GM12872 (cell line): ENCODE results near the gene ING5.

Source experiments
- TF ChIP-seq, protein P1 (sequence below): IDR thresholded peaks from 3 replicates; pipeline ENCODE4 v1.5.1; 2011; ENCODE audit warnings: low read depth, mild to moderate bottlenecking, low read length, moderate library complexity; ENCODE audit not compliant: insufficient read depth

ING5 gene

DNA sequence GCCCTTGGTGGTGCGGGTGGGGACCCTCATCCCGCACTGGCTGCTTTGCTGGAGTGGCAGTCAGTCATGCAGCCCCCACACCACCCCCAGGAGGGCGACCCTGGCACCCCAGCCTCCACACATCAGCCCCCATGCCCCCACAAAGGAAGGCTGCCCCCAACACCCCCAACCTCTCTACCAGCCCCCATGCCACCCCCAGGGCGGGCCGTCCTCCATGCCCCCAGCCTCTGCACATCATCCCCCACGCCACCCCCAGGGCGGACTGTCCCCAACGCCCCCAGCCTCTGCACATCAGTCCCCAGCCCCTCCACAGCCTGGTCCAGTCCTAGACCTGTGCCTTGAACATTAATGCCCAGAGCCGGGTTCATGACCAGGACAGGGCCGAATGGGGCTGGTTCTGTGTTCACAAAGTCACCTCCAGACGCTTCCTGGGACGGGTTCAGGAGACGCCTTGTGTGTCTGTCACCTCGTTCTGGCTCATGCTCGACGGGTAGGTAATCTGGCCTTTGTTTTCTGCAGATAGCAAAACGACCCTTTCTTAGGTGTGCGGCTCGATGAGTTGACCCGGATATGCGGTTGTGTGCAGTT is 50.9 kb downstream of the ING5 start:
- TF ChIP-seq, protein P1, sequence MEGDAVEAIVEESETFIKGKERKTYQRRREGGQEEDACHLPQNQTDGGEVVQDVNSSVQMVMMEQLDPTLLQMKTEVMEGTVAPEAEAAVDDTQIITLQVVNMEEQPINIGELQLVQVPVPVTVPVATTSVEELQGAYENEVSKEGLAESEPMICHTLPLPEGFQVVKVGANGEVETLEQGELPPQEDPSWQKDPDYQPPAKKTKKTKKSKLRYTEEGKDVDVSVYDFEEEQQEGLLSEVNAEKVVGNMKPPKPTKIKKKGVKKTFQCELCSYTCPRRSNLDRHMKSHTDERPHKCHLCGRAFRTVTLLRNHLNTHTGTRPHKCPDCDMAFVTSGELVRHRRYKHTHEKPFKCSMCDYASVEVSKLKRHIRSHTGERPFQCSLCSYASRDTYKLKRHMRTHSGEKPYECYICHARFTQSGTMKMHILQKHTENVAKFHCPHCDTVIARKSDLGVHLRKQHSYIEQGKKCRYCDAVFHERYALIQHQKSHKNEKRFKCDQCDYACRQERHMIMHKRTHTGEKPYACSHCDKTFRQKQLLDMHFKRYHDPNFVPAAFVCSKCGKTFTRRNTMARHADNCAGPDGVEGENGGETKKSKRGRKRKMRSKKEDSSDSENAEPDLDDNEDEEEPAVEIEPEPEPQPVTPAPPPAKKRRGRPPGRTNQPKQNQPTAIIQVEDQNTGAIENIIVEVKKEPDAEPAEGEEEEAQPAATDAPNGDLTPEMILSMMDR = no peak

DNA sequence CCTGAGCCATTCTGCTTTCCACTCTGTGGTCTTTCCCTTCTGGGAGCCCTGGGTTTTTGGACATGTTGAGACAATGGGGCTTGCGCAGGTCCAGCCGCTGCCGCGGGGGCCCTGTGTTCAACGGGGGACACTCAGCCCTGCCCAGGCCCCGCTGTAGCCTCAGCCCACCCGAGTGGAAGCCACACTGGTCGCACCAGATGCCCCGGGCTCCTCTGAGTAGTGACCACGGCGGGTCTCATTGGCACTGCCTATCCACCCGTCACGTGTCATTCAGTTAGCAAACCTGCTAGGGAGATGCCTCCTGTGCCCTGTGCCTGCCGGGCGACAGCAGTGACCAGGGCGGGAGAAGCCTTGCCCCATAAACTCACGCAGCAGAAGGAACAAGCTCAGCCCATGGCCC is 51.7 kb downstream of the ING5 start:
- TF ChIP-seq, protein P1 = no peak

DNA sequence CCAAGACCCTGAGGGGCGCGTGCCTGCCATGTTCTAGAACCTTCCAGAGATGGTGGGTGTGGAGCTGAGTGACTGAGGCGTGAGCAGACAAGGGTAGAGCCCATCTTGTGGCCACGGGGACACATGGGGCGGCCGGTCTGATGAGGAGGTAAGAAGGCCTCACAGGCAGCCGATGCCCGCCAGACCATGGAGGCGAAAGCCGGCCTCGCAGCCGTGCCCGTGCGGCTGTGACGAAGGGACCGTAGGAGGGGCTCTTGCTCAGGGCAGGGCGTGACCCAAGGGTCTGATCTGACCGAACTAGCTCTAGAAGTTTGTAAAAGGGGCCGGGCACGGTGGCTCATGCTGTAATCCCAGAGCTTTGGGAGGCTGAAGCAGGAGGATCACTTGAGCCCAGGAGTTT is 52.2 kb downstream of the ING5 start:
- TF ChIP-seq, protein P1 = no peak

DNA sequence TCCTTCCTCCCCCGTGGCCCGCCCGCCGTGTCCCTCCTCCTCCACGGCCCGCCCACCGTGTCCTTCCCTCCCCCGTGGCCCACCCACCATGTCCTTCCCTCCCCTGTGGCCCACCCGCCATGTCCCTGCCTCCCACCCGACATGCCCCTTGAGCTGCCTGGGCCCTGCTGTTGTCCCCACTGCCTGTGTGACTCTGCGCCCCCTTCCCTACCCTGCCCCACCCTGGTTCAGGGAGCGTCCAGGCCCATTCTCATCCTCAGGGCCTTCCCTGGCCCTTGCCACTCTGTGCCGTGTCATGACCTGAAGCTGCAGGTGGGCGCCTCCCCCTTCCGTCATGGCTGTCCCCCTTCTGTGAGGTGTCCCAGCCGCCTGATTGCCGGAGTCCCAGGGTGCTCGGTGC is 53.3 kb downstream of the ING5 start:
- TF ChIP-seq, protein P1 = no peak

DNA sequence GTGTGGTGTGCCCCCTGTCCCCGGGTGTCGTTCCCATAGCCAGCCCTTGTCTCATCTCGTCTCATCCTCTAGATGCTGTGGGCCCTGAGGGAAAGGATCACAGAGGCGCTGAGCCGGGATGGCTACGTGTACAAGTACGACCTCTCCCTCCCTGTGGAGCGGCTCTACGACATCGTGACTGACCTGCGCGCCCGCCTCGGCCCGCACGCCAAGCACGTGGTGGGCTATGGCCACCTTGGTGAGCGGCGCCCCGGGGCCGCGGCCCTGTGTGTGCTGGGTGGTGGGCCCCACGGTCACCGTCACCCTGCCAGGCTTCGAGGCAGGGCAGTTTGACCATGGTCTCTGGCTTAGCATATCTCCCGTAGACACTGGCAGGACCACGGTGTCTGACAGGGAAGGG is 53.9 kb downstream of the ING5 start:
- TF ChIP-seq, protein P1 = no peak

DNA sequence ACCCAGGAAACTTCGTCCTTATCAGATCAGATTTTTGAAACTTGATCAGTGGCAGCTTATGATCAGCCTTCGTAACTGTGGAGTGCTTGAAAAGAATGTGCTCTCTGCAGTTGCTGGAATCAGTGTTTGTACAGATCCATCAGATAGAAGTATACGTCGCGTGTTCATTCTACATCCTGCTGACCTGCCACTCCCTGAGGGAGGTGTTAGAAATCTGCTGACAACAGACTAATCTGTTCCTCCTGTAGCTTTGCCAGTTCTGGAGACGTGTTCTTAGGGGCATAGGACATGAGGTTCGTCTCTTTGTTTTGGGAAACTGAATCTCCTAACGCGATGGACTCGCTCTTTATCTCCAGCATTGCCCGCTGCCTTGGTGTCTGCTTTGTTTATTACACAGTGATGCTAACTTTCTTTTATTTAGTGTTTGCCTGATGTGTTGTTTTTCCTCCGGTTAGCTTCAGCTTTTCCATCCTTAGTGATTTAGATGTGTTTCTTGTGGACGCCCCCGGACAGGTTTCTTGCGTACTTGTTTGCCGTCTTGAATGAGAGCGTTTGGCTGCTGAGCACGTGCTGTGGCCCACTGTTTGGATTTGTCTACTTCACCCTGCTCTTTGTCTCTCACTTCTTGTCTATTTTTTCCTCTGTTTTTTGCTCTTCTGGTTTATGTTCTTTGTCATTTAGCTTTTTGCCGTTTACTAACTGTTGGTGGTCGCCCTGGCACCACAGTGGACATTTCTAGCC is 57.4 kb downstream of the ING5 start:
- TF ChIP-seq, protein P1 = no peak

DNA sequence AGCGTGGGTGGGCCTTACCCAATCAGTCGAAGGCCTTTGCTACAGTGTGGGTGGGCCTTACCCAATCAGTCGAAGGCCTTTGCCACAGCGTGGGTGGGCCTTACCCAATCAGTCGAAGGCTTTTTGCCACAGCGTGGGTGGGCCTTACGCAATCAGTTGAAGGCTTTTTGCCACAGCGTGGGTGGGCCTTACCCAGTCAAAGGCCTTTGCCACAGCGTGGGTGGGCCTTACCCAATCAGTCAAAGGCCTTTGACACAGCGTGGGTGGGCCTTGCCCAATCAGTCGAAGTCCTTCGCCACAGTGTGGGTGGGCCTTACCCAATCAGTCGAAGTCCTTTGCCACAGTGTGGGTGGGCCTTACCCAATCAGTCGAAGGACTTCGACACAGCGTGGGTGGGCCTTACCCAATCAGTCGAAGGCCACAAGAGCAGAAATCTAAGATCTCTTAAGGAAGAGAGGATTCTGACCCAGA is 58.5 kb downstream of the ING5 start:
- TF ChIP-seq, protein P1 = no peak
